ENCODE results near the gene FGF11. TPM values are rescaled to one million over a fixed set of nuclear protein-coding genes. Genes with fewer than 3 reads are reported as not detected.

The FGF11 gene
- total RNA-seq, 1 donor from 2014 or later, result 4.8 TPM

DNA sequence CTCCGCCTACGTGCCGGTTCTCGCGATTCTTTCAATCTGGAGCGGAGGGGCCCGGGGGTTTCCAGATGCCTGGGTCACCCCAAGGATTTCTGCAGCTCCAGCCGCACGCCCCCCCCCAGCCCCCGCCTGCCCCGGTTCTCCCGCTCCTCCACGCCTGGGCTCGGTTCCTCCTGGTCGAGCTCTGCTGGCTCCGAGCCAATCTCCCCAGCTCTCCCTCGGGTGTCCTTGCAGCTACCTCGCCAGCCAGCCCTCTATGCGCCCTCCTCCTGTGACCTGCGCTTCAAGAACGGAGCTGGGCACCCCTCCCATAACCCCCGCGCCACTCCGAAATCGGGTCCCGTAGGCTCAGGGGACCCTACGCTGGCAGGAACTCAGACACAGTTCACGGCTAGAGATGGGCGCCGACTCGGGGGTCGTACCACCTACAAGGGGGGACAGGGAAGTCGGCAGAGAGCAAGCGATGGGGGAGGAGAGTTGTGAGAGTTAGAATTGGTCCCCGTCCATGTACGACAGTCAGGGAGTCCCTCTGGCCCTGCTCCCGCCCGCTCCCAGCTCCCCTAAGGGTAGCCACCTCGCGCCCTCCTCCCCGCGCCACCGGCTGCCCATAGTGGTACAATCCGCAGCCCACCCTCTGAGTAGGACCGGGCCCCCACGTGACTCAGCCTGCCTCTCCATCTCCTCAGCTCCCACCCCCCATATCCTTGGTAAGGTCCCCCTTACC is 961 bp downstream of the FGF11 start:
- H3K4me1 Mint-ChIP-seq (ENCODE audit: low read depth, unreplicated experiment), result peaks cover 17% of the 10 kb centered on the region
- H3K9me3 Mint-ChIP-seq (ENCODE audit: unreplicated experiment), result peaks cover 13% of the 10 kb centered on the region
- peak; percentile 70 for DNase-seq
- no peaks in the 10 kb centered on the region for H3K36me3 Mint-ChIP-seq (ENCODE audit: unreplicated experiment)
- peak overlapping the region; percentile 73 for H3K27ac Mint-ChIP-seq (ENCODE audit: unreplicated experiment)
- peak overlapping the region; percentile 92 for H3K4me3 Mint-ChIP-seq (ENCODE audit: unreplicated experiment)
- H3K27me3 Mint-ChIP-seq (ENCODE audit: unreplicated experiment), result peaks cover 24% of the 10 kb centered on the region
- TF ChIP-seq, protein P1, sequence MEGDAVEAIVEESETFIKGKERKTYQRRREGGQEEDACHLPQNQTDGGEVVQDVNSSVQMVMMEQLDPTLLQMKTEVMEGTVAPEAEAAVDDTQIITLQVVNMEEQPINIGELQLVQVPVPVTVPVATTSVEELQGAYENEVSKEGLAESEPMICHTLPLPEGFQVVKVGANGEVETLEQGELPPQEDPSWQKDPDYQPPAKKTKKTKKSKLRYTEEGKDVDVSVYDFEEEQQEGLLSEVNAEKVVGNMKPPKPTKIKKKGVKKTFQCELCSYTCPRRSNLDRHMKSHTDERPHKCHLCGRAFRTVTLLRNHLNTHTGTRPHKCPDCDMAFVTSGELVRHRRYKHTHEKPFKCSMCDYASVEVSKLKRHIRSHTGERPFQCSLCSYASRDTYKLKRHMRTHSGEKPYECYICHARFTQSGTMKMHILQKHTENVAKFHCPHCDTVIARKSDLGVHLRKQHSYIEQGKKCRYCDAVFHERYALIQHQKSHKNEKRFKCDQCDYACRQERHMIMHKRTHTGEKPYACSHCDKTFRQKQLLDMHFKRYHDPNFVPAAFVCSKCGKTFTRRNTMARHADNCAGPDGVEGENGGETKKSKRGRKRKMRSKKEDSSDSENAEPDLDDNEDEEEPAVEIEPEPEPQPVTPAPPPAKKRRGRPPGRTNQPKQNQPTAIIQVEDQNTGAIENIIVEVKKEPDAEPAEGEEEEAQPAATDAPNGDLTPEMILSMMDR (IDR thresholded peaks at IDR 0.05; ENCODE audit: partially characterized antibody, unreplicated experiment), result no peak

DNA sequence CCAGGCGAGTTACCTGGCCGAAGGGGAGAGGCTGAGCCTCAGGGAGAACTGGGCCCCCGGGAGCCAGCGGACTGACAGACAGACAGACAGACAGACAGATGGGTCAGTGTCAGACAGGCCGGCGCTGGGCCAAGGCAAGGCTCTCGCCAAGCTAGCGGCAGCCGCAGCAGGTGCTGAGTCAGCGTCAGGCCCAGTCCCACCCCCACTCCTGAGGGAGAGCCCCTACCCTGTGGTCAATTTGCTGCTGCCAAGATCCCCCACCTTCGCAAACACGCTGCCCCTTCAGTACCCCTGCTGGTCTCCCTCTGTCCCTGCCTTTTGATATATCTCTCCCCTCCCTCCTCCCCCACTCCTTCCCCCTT is 1.5 kb downstream of the FGF11 start:
- H3K4me1 Mint-ChIP-seq (ENCODE audit: low read depth, unreplicated experiment), result peaks cover 17% of the 10 kb centered on the region
- H3K27me3 Mint-ChIP-seq (ENCODE audit: unreplicated experiment), result peaks cover 28% of the 10 kb centered on the region
- TF ChIP-seq, protein P1 (IDR thresholded peaks at IDR 0.05; ENCODE audit: partially characterized antibody, unreplicated experiment), result no peak
- H3K9me3 Mint-ChIP-seq (ENCODE audit: unreplicated experiment), result peaks cover 15% of the 10 kb centered on the region
- DNase-seq, result peak; percentile 56
- no peaks in the 10 kb centered on the region for H3K36me3 Mint-ChIP-seq (ENCODE audit: unreplicated experiment)
- peak overlapping the region; percentile 92 for H3K4me3 Mint-ChIP-seq (ENCODE audit: unreplicated experiment)
- peak overlapping the region; percentile 73 for H3K27ac Mint-ChIP-seq (ENCODE audit: unreplicated experiment)

DNA sequence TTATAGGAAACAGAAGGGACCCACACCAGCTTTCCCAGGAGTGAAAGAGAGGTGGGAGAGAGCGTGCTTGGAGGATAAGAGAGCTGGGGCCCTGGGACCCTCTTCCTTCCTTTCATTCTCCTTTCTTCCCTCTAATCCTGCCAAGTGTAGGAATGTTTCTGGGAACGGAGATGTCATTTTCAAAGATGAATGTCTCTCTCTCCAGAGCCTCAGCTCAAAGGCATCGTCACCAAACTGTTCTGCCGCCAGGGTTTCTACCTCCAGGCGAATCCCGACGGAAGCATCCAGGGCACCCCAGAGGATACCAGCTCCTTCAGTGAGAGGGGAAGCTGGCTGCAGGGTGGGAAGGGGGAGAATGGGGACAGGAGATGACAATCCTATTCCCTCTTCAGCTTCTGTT is 2.0 kb downstream of the FGF11 start:
- H3K36me3 Mint-ChIP-seq (ENCODE audit: unreplicated experiment), result no peaks in the 10 kb centered on the region
- peaks cover 14% of the 10 kb centered on the region for H3K4me1 Mint-ChIP-seq (ENCODE audit: low read depth, unreplicated experiment)
- TF ChIP-seq, protein P1 (IDR thresholded peaks at IDR 0.05; ENCODE audit: partially characterized antibody, unreplicated experiment), result no peak
- peaks cover 19% of the 10 kb centered on the region for H3K9me3 Mint-ChIP-seq (ENCODE audit: unreplicated experiment)
- H3K27ac Mint-ChIP-seq (ENCODE audit: unreplicated experiment), result peak overlapping the region; percentile 59
- H3K27me3 Mint-ChIP-seq (ENCODE audit: unreplicated experiment), result peaks cover 31% of the 10 kb centered on the region
- DNase-seq, result no peak
- H3K4me3 Mint-ChIP-seq (ENCODE audit: unreplicated experiment), result peak overlapping the region; percentile 92

DNA sequence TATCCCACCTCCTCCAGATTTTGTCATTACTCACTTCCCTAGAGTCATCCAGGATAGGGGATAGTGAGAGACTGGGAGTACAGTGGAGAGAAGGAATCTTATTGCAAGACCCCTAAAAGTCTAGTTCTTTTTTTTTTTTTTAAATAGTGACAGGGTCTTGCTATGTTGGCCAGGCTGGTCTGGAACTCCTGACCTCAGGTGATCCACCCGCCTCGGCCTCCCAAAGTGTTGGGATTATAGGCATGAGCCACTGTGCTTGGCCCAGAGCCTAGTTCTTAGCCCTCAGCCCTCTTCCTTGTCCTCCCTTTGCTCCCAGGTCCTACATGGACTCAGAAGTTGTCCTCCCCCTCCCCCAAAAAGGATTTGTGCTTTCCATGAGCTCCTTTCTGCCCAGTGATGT is 2.8 kb downstream of the FGF11 start:
- TF ChIP-seq, protein P1 (IDR thresholded peaks at IDR 0.05; ENCODE audit: partially characterized antibody, unreplicated experiment), result no peak
- no peak for DNase-seq
- no peak overlapping the region for H3K4me3 Mint-ChIP-seq (ENCODE audit: unreplicated experiment)
- H3K4me1 Mint-ChIP-seq (ENCODE audit: low read depth, unreplicated experiment), result peaks cover 13% of the 10 kb centered on the region
- H3K27me3 Mint-ChIP-seq (ENCODE audit: unreplicated experiment), result peaks cover 30% of the 10 kb centered on the region
- no peak overlapping the region for H3K27ac Mint-ChIP-seq (ENCODE audit: unreplicated experiment)
- H3K9me3 Mint-ChIP-seq (ENCODE audit: unreplicated experiment), result peaks cover 21% of the 10 kb centered on the region
- H3K36me3 Mint-ChIP-seq (ENCODE audit: unreplicated experiment), result no peaks in the 10 kb centered on the region

Data from glutamatergic neuron (in vitro differentiated cells).